ENCODE data around the gene ELMOD1.

Gene ELMOD1

DNA sequence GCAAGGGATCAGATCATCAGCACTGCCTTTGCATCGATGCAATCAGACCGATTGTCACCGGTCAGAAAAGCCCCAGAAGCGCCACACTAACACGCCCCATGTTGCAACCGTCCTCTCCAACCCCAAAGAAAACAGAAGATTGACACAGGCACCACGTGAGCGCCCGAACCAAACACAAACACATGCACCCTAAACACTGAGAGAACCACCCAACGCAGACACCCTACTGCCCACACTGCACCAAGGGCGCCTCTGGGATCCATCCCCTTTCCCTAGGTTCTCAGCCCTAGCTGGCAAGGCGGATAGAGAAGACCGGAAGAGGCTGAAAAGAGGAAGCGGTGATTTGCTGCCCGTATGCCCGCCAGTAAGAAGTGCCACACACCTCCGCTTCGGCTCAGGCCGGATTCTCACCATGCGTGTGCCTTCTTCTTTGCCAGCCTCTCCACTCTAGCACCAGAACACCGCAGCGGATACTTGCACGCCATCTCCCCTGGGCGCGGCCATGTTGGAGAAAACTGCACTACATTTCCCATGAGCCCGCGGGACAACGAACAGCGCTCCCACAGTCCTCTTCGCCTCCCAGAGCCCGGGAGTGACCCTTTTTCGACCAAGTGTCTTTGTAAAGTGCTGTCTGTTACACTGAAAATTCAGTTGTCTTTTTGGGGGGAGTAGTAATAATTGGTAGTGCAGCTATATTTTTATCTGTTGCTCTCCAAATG is 25.6 kb upstream of the ELMOD1 start, which contains the start of gene ALKBH8:
Gene ALKBH8, minus strand, starts transcription at position 517 of the 719 bp plus-strand sequence. CDS start 4,842 bp downstream, outside the sequence.
- TF ChIP-seq, protein P1, sequence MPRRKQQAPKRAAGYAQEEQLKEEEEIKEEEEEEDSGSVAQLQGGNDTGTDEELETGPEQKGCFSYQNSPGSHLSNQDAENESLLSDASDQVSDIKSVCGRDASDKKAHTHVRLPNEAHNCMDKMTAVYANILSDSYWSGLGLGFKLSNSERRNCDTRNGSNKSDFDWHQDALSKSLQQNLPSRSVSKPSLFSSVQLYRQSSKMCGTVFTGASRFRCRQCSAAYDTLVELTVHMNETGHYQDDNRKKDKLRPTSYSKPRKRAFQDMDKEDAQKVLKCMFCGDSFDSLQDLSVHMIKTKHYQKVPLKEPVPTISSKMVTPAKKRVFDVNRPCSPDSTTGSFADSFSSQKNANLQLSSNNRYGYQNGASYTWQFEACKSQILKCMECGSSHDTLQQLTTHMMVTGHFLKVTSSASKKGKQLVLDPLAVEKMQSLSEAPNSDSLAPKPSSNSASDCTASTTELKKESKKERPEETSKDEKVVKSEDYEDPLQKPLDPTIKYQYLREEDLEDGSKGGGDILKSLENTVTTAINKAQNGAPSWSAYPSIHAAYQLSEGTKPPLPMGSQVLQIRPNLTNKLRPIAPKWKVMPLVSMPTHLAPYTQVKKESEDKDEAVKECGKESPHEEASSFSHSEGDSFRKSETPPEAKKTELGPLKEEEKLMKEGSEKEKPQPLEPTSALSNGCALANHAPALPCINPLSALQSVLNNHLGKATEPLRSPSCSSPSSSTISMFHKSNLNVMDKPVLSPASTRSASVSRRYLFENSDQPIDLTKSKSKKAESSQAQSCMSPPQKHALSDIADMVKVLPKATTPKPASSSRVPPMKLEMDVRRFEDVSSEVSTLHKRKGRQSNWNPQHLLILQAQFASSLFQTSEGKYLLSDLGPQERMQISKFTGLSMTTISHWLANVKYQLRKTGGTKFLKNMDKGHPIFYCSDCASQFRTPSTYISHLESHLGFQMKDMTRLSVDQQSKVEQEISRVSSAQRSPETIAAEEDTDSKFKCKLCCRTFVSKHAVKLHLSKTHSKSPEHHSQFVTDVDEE (CRISPR knock-in tag; IDR thresholded peaks at IDR 0.05), result peak; percentile 47; the same call in 1 of the 2 replicates
- TF ChIP-seq TCF4 (CRISPR knock-in tag; IDR thresholded peaks at IDR 0.05; ENCODE audit: borderline replicate concordance) (no peak), ZFP3 (CRISPR knock-in tag; IDR thresholded peaks at IDR 0.05) (0 out of 2 replicates have a peak, but pooled peaks have one; percentile 27), ESRRG (CRISPR knock-in tag; IDR thresholded peaks at IDR 0.05) (no peak), TOX (CRISPR knock-in tag; IDR thresholded peaks at IDR 0.05; ENCODE audit: borderline replicate concordance) (no peak), ISL1 (CRISPR knock-in tag; IDR thresholded peaks at IDR 0.05) (no peak), CSDC2 (CRISPR knock-in tag; IDR thresholded peaks at IDR 0.05) (no peak), BACH2 (CRISPR knock-in tag; IDR thresholded peaks at IDR 0.05; ENCODE audit: borderline replicate concordance) (no peak), ARNTL (CRISPR knock-in tag; IDR thresholded peaks at IDR 0.05; ENCODE audit: borderline replicate concordance, low read depth) (no peak), ZFP30 (CRISPR knock-in tag; IDR thresholded peaks at IDR 0.05) (no peak), ZNF565 (CRISPR knock-in tag; conservative IDR thresholded peaks at IDR 0.05; ENCODE audit: low read depth) (no peak)
- TF ChIP-seq, protein P2, sequence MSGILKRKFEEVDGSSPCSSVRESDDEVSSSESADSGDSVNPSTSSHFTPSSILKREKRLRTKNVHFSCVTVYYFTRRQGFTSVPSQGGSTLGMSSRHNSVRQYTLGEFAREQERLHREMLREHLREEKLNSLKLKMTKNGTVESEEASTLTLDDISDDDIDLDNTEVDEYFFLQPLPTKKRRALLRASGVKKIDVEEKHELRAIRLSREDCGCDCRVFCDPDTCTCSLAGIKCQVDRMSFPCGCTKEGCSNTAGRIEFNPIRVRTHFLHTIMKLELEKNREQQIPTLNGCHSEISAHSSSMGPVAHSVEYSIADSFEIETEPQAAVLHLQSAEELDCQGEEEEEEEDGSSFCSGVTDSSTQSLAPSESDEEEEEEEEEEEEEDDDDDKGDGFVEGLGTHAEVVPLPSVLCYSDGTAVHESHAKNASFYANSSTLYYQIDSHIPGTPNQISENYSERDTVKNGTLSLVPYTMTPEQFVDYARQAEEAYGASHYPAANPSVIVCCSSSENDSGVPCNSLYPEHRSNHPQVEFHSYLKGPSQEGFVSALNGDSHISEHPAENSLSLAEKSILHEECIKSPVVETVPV (CRISPR knock-in tag; IDR thresholded peaks at IDR 0.05), result no peak
- TF ChIP-seq, protein P3, sequence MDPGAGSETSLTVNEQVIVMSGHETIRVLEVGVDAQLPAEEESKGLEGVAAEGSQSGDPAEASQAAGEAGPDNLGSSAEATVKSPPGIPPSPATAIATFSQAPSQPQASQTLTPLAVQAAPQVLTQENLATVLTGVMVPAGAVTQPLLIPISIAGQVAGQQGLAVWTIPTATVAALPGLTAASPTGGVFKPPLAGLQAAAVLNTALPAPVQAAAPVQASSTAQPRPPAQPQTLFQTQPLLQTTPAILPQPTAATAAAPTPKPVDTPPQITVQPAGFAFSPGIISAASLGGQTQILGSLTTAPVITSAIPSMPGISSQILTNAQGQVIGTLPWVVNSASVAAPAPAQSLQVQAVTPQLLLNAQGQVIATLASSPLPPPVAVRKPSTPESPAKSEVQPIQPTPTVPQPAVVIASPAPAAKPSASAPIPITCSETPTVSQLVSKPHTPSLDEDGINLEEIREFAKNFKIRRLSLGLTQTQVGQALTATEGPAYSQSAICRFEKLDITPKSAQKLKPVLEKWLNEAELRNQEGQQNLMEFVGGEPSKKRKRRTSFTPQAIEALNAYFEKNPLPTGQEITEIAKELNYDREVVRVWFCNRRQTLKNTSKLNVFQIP (CRISPR knock-in tag; IDR thresholded peaks at IDR 0.05; ENCODE audit: borderline replicate concordance, low read depth), result no peak
- peak; percentile 94 for ATAC-seq

DNA sequence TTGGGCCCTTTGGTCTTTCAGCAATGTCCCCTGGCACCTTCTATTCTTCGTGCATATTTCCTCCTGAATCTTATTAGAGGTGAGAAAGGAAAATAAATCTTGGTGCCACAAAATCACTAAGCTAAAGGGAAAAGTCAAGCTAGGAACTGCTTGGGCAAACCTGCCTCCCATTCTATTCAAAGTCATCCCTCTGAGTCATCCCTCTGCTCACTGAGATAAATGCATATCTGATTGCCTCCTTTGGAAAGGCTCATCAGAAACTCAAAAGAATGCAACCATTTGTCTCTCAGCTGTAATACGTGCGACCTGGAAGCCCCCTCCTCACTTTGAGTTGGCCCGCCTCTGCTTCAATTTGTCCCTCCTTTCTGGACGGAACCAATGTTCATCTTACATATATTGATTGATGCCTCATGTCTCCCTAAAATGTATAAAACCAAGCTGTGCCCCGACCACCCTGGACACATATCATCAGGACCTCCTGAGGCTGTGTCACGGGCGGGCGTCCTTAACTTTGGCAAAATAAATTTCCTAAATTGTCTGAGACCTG is 24.9 kb upstream of the ELMOD1 start:
- ATAC-seq, result peak; percentile 15; the same call in 2 of the 3 replicates

DNA sequence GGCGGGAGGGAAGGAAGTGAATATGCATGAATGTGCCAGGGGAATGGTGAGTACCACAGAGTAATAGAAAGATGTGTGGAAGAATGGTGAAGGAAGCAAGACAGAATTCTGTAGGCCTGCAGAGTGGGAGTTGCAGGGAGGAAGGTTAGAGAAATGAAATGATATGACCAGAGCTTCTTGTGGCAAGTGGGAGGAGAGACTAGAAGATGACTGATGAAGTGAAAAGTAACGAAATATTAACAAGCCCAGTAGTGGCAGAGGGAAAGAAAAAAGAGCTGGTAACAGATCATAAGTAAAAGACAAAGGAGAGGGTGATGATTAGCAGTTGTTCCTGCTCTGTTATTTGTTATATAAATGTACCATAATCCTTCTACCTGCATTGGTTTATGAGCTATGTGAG is 24.4 kb upstream of the ELMOD1 start:
- no peak for ATAC-seq
- TF ChIP-seq ZNF70 (CRISPR knock-in tag; IDR thresholded peaks at IDR 0.05) (no peak), ZFP3 (CRISPR knock-in tag; IDR thresholded peaks at IDR 0.05) (no peak), BACH2 (CRISPR knock-in tag; IDR thresholded peaks at IDR 0.05; ENCODE audit: borderline replicate concordance) (no peak), SNAI2 (CRISPR knock-in tag; IDR thresholded peaks at IDR 0.05) (no peak), ESRRG (CRISPR knock-in tag; IDR thresholded peaks at IDR 0.05) (no peak), TOX (CRISPR knock-in tag; IDR thresholded peaks at IDR 0.05; ENCODE audit: borderline replicate concordance) (no peak), OSR1 (CRISPR knock-in tag; IDR thresholded peaks at IDR 0.05) (no peak)
- TF ChIP-seq, protein P3 (CRISPR knock-in tag; IDR thresholded peaks at IDR 0.05; ENCODE audit: borderline replicate concordance, low read depth), result no peak
- TF ChIP-seq, protein P2 (CRISPR knock-in tag; IDR thresholded peaks at IDR 0.05), result no peak
